OCI-M1 (cell line): Measurements from ENCODE around the gene RYR3.
"Not testable (repeated sequence)": the region's sequence is repeated elsewhere in the genome, so short reads cannot be mapped to it uniquely, and the experiment has no call there.

ENCODE experiments used
- DNase-seq: peaks from one replicate; lab custom pipeline; 2025; lab: John Stamatoyannopoulos, UW

The RYR3 gene

DNA sequence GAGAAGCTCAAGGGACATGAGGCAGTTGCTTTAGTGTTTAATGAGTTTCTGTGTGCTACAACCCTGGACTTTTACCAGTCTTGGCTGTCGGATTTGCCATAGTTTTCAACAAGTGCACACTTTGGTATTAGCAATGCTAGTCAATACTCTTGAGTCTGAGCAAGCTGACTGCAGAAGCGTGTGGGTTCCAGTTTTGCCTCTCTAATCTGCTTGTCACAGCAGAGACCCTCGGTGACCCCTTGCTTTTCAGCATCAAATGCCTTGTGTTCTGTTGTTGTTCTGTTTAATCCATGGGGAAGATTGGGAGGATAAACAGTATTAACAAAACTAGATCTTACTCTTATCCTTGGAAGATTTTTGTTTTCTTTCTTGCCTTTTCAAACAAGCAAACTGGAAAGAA is 463.2 kb downstream of the RYR3 start:
- no peak for DNase-seq

DNA sequence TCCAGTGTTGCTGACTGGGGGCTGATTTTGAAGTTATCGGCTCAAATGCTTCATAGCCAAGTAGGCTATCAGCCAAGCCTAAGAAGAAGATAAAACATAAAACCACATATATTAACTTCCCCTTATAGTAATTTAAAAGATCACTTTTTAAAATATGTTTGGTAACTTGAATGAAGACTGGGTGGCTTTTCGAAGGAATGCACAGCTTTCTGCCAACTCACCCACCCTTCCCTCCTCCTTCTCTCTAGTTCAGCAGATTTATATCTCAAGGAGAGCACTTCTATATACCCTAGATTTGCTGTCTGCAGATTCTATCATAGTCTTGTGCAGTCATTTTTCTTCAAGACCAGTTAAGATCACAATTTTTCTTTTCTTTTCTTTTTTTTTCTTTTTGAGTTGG is 468.1 kb downstream of the RYR3 start:
- DNase-seq = peak; percentile 31

DNA sequence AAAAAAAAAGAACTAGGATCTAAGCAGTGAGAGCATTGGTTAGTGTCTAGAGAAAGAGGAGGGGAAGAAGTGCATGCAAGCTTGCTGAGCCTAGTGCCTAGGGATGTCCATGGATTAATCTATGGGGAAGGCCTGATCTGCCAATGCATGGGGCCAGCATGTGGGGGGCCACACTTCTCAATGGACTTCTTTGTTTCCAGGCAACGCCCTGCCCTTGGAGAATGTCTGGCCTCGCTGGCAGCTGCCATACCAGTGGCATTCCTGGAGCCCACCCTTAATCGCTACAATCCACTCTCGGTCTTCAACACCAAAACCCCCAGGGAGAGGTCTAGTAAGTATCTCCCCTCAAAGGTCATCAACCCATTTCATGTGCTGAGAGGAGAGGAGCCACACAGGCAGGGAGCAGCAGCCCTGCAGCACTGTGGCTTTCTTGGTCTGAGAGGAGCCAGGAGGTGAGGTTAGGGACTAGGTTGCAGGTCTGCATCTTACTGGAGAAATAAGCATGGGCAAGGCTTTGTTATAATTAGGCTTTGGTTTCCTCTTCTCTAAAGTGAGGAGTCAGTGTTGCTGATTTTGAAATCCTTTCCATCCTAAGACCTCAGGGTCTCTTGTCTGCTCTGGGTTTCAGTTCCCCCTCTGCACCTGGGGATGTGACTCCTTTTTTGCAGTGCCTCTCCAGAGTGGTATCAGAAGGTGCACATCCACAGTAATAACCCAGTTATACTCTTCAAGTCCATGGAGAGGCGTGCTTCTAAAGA is 469.4 kb downstream of the RYR3 start:
- DNase-seq = no peak

DNA sequence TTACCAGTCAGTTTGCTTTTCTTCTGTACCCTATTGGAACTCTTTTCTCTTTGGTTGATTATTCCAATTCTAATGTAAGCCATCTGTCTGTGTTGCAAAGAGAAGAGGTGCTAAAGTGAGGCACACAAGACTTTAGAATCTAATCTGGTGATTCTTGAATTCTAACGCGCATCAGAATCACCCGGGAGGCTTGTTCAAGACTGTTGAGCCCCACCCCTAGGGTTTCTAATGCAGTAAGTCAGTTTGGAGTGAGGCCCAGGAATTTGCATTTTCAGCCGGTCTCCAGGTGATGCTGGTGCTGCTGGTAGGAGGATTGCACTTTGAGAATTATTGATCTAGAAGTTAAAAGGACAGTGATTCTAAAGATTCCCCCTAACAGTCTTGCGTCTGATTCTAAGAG is 472.2 kb downstream of the RYR3 start:
- no peak for DNase-seq

DNA sequence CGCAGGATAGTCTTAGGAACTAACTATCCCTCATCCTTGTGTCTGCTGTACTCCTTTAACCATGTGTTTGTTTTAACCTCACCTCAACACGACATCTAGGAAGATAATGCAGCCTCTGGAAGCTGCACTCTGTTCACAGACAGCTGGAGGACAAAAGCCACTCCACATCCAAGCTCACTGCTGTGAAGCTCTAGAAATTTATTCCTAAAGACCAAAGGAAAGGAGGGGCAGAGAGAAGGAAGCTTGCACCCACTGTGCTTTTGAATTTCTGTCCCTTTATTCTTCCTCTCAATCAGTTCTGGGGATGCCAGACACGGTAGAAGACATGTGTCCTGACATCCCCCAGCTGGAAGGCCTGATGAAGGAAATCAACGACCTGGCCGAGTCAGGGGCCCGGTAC is 474.6 kb downstream of the RYR3 start:
- no peak for DNase-seq

DNA sequence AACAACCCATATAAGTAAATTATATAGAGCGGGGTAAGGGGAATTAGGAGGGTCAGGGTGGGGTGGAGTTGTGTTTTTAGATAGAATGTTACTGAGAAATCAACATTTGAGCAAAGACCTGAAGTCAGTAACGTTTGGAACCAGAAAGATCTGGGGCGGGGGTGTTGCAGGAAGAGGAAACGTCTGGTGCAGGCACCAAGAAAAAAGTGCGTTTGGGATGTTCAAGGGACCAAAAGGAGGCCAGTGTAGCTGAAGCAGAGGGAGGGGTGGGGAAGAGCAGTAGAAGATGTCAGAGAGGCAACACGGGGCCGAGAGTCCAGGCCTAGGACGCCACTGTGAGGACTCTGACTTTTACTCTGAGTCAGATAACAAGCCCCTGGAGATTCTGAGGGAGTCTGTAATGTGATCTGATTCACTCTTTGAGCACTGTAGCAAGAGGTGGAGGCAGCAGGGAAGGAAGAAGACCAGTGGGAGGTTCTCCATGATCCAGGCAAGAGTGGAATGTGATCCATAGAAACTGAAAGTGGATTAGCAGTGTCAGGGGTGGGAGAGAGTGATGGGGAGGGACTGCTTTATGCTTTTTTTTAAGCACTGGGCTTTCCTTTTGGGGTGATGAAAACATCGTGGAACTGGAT is 478.3 kb downstream of the RYR3 start:
- no peak for DNase-seq

DNA sequence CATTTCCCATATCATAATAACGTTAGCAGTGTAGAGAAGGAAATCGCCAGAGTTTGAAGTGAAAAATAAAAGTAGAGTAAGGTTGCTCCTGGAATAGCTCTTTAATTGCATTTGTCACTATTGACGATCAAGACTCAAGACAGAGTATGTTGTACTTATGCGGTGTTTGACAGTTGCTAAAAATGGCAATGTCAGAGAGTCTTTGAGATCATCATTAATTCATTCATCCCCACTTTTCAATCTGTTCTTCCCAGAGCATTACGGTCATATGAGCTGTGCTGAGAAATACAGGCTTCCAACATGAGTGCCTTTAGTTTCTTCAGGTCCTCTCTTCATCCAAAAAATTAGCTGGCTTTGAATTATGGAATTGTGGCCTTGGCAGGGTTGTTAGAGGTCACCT is 483.7 kb downstream of the RYR3 start:
- DNase-seq = no peak

DNA sequence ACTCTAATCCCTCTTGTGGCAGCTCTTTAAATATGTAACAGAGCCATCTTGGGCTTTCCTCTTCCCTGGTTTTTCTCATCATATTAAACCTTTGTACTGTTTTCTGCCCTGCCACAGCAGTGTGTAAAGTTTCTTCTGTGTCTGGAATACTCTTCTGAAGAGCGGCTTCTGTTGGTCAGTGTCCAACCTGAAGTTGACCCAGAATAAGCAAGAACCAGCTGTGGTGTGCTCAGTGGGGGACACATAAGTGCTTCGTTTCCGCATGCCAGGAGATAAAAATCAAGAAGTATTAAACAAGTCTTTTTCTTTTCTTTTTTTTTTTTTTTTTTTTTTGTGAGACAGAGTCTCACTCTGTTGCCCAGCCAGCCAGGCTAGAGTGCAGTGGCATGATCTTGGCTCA is 484.3 kb downstream of the RYR3 start:
- DNase-seq = no peak

DNA sequence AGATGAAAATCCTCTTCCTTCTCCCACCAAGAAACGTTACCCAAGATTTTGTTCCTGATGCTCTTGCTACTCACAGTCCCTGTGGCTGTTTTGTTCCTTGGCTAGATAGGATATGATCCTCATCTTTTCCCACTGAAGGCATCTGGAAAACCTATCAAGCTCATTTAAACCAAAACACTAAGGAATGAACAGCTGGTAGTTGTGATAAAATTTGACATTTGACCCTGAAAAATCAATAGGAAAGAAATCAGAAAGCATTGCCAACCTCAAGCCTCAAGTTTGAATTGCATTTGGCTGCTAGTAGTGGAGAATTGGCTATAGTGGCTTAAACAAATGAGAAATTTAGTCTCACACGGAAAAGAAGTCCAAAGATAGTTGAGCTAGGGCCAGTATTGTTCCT is 486.9 kb downstream of the RYR3 start:
- DNase-seq = no peak

DNA sequence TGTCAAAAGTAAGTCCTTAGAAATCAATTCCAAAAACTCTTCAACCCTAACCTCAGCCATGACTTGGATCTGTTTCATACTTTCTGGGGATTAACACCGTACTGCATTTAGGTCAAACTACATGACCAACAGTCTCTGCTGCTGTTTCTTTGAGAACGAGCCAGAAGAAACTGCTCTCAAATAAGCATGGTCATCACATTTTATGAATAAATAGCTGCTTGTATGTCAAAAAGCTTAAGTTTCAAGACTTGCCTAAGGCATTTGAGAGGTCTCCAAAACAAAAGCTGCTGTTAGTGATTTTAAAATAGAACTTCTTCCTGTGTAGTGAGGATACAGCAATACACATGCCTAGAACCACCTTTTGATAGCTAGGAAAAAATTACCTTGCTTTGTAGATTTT is 491.2 kb downstream of the RYR3 start:
- no peak for DNase-seq

DNA sequence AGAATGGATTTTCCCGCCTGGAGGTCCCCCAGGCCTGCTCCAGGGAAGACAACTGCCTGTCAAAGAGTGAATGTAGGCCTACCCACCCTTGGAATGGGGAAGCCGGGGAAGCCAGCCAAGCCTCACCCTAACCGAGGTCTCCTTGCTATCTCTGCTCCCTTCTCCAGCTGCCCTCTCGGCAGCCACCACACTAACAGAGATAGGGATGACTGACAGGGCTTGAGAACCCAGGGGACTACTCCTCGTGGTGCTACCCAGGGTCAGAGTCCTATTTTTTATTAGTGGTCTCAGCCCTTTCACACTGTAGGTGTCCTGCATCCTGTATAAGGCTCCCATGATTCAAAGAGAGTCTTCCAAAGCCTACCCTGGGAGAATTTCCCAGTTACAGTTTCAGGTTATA is 496.9 kb downstream of the RYR3 start:
- peak; percentile 79 for DNase-seq

DNA sequence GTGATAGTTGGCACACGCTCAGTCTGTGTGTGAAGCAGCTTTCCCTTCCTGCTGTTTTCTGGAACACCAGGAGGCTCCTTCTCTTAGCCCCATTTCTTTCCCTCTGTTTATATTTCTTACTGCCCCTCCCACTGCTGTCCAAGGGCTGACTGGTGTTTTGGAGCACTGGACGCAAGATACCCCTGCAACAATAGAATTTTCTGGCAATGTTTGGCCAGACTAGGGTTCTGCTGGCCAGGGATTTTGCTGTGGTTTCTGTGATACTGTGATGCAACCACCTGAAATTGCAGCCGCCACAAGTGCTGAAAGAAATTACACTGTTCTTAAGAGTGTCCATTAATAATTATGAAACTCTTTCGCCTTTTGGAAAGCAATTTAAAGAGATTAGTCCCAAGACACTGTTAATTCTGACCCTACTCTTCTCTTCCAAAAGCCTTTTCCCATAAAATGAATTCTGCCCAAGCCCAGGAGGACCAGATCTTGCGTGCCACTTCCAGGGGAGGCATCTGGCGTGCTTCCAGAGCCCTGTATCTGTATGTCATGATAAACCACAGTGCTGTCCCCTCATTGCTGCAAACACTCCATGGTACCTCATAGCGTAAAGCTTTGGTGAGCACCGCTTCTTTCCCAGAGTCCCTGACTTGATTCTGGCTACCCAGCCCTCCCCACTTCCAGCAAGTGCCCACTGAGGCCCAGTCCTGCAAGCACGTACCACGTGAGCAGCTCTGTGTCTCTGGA is 498.1 kb downstream of the RYR3 start:
- DNase-seq = peak; percentile 90

DNA sequence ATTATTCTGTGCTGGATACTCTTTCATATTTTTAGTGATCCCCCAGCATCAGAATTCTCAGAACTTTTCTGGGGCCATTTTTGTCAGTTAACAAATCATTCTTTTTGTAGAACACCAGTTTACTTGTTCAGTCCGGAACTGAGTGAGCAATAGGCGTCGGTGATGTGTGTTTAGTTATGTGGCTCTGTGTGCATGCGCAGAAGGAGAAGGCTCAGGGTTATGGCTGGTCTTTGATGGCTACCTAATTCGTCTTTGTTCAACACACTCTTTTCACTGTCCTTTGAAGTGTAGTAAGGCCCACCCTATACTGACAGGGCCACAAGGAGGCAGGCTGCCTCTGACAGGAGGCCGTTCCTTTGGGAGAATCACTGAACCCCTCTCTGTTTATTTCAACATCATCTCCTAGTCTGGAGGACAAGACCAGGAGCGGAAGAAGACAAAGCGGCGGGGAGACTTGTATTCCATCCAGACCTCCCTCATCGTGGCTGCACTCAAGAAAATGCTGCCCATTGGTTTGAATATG is 499.4 kb downstream of the RYR3 start:
- no peak for DNase-seq

DNA sequence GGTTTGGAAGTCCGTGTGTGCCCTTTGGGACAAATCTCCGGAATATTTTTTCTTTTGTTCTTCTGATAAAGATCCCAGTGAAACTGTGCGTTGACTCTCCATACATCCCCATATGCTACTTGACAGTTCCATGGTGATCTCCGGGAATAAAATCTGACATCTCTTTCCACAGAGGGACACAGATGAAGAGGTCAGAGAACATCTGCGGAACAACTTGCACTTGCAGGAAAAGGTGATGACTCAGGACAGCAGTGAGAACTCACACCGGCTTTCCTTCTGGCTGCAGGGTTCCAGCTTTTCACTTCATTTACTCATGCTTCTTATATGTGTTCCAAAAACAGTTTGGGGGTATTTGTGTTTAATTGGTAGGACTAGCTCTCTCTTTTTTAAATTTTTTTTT is 500.0 kb downstream of the RYR3 start:
- no peak for DNase-seq

DNA sequence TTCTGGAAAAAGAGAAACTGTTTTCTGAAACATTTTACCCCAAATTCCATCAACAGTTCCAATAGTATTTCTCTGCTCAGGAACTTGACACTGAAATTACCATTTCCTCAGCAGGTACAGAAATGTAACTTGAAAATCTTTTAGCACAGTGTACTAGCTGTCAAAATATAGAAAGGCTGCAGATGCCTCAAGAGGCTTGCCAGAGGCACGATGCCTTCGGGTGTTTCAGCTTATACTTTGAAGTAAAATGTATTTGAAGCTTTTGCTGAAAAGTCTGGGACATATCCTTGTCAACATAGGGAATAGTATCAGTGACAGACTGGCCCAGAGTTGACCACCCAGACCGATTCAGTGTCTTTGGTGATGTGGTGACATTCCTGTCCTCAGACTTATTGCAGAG is 503.1 kb downstream of the RYR3 start:
- no peak for DNase-seq

DNA sequence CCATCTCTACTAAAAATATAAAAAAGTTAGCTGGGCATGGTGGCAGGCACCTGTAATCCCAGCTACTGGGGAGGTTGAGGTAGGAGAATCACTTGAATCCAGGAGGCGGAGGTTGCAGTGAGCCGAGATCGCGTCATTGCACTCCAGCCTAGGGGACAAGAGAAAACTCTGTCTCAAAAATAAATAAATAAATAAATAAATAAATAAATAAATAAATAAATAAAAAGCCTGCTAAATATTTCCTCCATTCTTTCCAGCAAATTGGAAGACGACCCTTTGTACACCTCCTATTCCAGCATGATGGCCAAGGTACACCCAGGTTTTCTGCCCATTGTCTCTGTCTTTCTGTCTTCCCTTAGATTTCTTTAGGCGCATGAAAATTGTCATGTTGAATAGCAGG is 508.7 kb downstream of the RYR3 start:
- not testable (repeated sequence) for DNase-seq

DNA sequence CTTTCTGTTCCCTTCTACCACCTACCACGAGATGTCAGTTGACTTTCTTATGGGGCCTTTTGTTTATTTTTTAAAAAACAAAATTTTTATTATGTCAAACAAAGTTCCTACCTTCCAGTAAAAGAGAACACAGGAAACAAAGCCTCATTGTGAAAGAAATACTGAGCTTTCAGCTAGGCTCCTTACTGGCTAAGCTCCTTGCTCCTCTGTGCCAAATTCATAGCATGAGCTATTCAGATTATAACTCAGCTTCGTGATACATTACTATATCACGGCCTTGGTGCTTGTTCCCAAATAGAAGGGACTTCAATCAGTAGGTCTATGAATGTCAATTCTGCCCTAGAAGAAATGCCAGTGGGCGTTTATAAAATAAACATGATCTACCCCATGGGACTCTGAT is 511.7 kb downstream of the RYR3 start:
- no peak for DNase-seq

DNA sequence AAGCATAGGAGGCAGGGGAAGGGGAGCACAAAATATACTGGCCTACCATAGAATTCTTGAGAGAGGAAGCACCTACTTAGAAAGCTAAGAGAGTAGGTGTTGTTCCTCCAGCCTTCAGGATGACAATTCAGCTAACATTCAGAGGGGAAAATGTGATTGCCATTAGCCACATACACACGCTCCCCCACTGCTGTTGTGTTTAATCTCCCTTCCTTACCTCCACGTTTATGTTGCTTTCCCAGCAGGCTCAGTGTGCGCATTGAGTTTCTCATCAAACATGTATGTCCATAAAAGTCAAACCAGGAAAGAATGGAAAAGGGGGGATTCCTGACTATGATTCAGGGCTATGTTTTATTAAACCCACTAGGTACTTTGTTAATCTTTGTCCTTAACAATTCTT is 512.4 kb downstream of the RYR3 start:
- DNase-seq = no peak

DNA sequence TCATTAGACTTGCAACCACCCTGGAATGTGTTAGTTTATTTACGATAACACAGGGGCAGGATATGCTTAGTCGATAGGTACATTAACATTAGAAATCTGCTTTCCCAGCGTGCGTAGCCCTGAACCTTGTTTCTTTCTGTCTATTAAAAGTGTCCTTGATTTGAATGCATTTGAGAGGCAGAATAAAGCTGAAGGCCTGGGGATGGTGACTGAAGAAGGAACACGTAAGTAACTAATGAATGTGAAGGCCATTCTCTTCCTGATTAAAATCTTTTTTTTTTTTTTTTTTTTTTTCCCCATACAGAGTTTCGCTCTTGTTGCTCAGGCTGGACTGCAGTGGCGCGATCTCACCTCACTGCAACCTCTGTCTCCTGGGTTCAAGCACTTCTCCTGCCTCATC is 514.7 kb downstream of the RYR3 start:
- DNase-seq = no peak

DNA sequence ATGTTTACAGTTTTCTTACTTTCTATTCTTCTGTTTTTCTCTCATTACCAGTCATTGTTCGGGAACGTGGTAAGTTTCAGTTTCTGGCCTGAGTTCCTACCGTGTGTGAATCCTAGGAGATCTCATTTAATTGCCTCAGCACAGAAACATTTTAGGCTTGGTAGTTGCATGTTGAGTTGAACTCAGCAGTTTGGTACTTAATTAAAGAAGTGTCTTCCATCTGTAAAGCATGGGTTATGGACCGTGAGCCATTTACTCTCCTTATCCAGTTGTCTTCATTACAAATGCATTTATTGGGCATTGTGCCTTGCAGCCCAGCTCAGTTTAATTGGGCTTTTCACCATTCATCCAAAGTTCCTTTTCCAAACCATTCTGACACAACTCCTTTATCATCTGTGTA is 515.4 kb downstream of the RYR3 start:
- DNase-seq = no peak

DNA sequence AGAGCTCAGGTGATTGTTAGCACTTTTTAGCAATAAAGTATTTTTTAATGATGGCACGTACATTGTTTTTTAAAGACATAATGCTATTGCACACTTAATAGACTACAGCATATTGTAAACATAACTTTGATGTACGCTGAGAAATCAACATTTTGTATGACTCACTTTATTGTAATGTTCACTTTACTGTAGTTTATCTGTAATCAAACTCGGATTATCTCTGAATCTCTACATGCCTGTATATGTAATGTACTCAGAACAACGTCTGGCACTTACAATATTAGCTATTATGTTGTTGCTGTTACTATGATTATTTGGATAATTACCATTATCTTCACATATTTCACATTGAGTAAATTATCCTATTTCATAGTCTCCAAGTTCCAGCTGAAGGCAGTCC is 519.6 kb downstream of the RYR3 start:
- DNase-seq = no peak

DNA sequence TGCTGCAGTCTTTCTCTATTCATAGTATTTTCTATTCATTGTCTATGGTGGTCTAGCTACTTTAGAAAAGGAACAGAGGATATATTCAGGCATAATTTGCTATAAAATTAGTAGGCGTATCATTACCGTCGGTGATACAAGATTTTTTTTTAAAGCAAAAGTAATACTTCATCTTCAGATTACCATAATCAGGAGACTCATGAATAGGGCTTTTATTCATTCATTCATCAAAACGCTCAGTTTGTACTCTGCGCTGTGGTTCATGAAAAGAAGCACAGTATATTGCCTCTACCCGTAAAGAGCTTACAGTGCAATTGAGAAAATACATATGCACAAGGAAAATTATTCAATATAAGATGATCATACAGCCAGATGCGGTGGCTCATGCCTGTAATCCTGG is 520.9 kb downstream of the RYR3 start:
- no peak for DNase-seq
